Astrocyte of the spinal cord (primary cell): Measurements from ENCODE around the gene LRFN4.

Experiments used
- DNase-seq: peaks from one replicate; pipeline ENCODE4 v3.0.0; 2011; ENCODE audit warnings: low read depth, low spot score
- H3K4me3 ChIP-seq: 2 replicates; pipeline ENCODE4 v1.5.1; 2011; ENCODE audit warnings: low read depth, mild to moderate bottlenecking, low read length, moderate library complexity
- CTCF ChIP-seq: IDR thresholded peaks from 2 replicates; pipeline ENCODE4 v1.5.1; 2012; ENCODE audit warnings: low read depth, mild to moderate bottlenecking, low read length, inconsistent platforms
- in situ Hi-C: cut with HindIII; loops from 2 replicates; pipeline ENCODE4 v1.10.0; 2017; ENCODE audit warnings: low sequenced_read_pairs

The LRFN4 gene

GRCh38 chr11:66840317-66841091, 16.4 kb upstream of the LRFN4 start:
- TF ChIP-seq CTCF = no peak
- in situ Hi-C loops = no loop called here

GRCh38 chr11:66841861-66842260, 15.0 kb upstream of the LRFN4 start:
- in situ Hi-C loops = no loop called here
- peak overlapping the region; percentile 89 for H3K4me3 ChIP-seq
- no peak for DNase-seq
- no peak for TF ChIP-seq CTCF

More at GRCh38 chr11:66840317-66841091, 16.4 kb upstream of the LRFN4 start:
- no peak overlapping the region for H3K4me3 ChIP-seq
- no peak for DNase-seq

- DNase-seq = no peak
- in situ Hi-C loops = no loop called here
- TF ChIP-seq CTCF = no peak
- peak overlapping the region; percentile 89 for H3K4me3 ChIP-seq
Measured at GRCh38 chr11:66842501-66842895, 14.4 kb upstream of the LRFN4 start.

- in situ Hi-C loops = no loop called here
- TF ChIP-seq CTCF = no peak
- peak within 1 kb of the TSS; percentile 89 for H3K4me3 ChIP-seq
- DNase-seq = peak; percentile 92
Measured at GRCh38 chr11:66842896-66843775, 13.7 kb upstream of the LRFN4 start, which contains the start of gene RCE1. TSS of gene RCE1 (plus strand) at chr11:66843441. CDS start at chr11:66843456, 15 bp downstream.

GRCh38 chr11:66843776-66844495, 12.9 kb upstream of the LRFN4 start:
- H3K4me3 ChIP-seq = peak overlapping the region; percentile 89
- no peak for TF ChIP-seq CTCF
- DNase-seq = no peak
- in situ Hi-C loops = no loop called here

- no peak for DNase-seq
- peak overlapping the region; percentile 89 for H3K4me3 ChIP-seq
- in situ Hi-C loops = no loop called here
- TF ChIP-seq CTCF = no peak
Measured at GRCh38 chr11:66844496-66845142, 12.2 kb upstream of the LRFN4 start.
